HepG2 (cell line): Measurements from ENCODE around the gene STK40. TPM values are rescaled to one million over a fixed set of nuclear protein-coding genes. Genes with fewer than 3 reads are reported as not detected.

ENCODE experiments used
- FOSL2 ChIP-seq: sonication (generic); formaldehyde crosslinking; IDR thresholded peaks from 2 replicates; pipeline ENCODE4 v1.4.0; 2020; ENCODE audit warnings: missing genetic modification reagents
- FOXJ3 ChIP-seq: sonication (generic); formaldehyde crosslinking; IDR thresholded peaks from 2 replicates; pipeline ENCODE4 v1.4.0; 2020; ENCODE audit warnings: missing genetic modification reagents, mild to moderate bottlenecking, borderline replicate concordance
- HOXA3 ChIP-seq: sonication (generic); formaldehyde crosslinking; IDR thresholded peaks from 2 replicates; pipeline ENCODE4 v1.5.0; 2020; ENCODE audit warnings: missing genetic modification reagents
- MAZ ChIP-seq, 2 experiments: sonication (generic) in 1 of 2; formaldehyde crosslinking in 1 of 2; IDR thresholded peaks; 2 replicates each; pipeline versions ENCODE4 v1.5.0 to v1.6.1; 2012 to 2020; ENCODE audit warnings: low read depth in 2 of 2, mild to moderate bottlenecking in 2 of 2, borderline replicate concordance in 1 of 2, improper control_type of control experiment in 1 of 2, low read length in 1 of 2, missing genetic modification reagents in 1 of 2, moderate library complexity in 1 of 2
- MTF2 ChIP-seq: sonication (generic); formaldehyde crosslinking; IDR thresholded peaks from 2 replicates; pipeline ENCODE4 v1.5.0; 2020; ENCODE audit warnings: missing genetic modification reagents, borderline replicate concordance
- NFYB ChIP-seq: sonication (generic); formaldehyde crosslinking; IDR thresholded peaks from 2 replicates; pipeline ENCODE4 v1.4.0; 2020; ENCODE audit warnings: missing genetic modification reagents
- NFYC ChIP-seq: IDR thresholded peaks from 2 replicates; pipeline ENCODE4 v1.6.1; 2016; ENCODE audit warnings: missing genetic modification reagents, missing compliant biosample characterization
- SMAD1 ChIP-seq: sonication (generic); formaldehyde crosslinking; IDR thresholded peaks from 2 replicates; pipeline ENCODE4 v1.4.0; 2020; ENCODE audit warnings: missing genetic modification reagents, low read depth, mild to moderate bottlenecking, borderline replicate concordance
- SMC3 ChIP-seq: IDR thresholded peaks from 2 replicates; pipeline ENCODE4 v1.6.1; 2011; ENCODE audit warnings: low read length, improper control_type of control experiment
- STAT5B ChIP-seq: sonication (generic); formaldehyde crosslinking; IDR thresholded peaks from 2 replicates; pipeline ENCODE4 v1.4.0; 2020; ENCODE audit warnings: missing genetic modification reagents
- ZFP82 ChIP-seq: sonication (generic); formaldehyde crosslinking; IDR thresholded peaks from 2 replicates; pipeline ENCODE4 v1.5.1; 2020; ENCODE audit warnings: mild to moderate bottlenecking, missing genetic modification reagents, borderline replicate concordance
- ZNF292 ChIP-seq: sonication (generic); formaldehyde crosslinking; IDR thresholded peaks from 2 replicates; pipeline ENCODE4 v1.8.1; 2022; ENCODE audit warnings: mild to moderate bottlenecking, low read depth, missing genetic modification reagents, borderline replicate concordance
- ZNF567 ChIP-seq: sonication (generic); formaldehyde crosslinking; IDR thresholded peaks from 2 replicates; pipeline ENCODE4 v1.8.1; 2023; ENCODE audit warnings: mild to moderate bottlenecking, missing genetic modification reagents, borderline replicate concordance
- ZNF816 ChIP-seq: sonication (generic); formaldehyde crosslinking; IDR thresholded peaks from 2 replicates; pipeline ENCODE4 v1.8.0; 2022; ENCODE audit warnings: missing genetic modification reagents, mild to moderate bottlenecking, borderline replicate concordance
- polyA plus RNA-seq, 8 experiments: library from polyadenylated mRNA; depleted of rRNA in 3 of 8; stranded (reverse) in 7 of 8; unstranded in 1 of 8; fragments of >200 nt; fragmentation: Illumina TruSeq in 4 of 8; extraction: Trizol in 4 of 8; gene quantifications; 2 replicates each; pipeline versions ENCODE4 v1.2.1 to v1.2.3, GENCODE V29; 2011 to 2016; ENCODE audit warnings: low read depth in 4 of 8, missing spikeins in 1 of 8, mixed read lengths in 1 of 8; ENCODE audit not compliant: insufficient read depth in 1 of 8
- total RNA-seq, 5 experiments: library from RNA; depleted of rRNA; stranded (reverse); fragments of >200 nt; fragmentation: Illumina TruSeq; extraction: Trizol; gene quantifications; 2 replicates each; pipeline ENCODE4 v1.2.3, GENCODE V29; 2016; ENCODE audit warnings: low read depth in 1 of 5
- TF ChIP-seq, protein P1 (sequence below): sonication (generic); formaldehyde crosslinking; IDR thresholded peaks from 2 replicates; pipeline ENCODE4 v1.4.0; 2020; ENCODE audit warnings: missing genetic modification reagents, borderline replicate concordance
- TF ChIP-seq, protein P2 (sequence below): sonication (generic); formaldehyde crosslinking; IDR thresholded peaks from 2 replicates; pipeline ENCODE4 v1.8.1; 2022; ENCODE audit warnings: low read depth, mild to moderate bottlenecking, missing genetic modification reagents
- TF ChIP-seq, protein P3 (sequence below): sonication (generic); formaldehyde crosslinking; IDR thresholded peaks from 2 replicates; pipeline ENCODE4 v1.4.0; 2020; ENCODE audit warnings: low read depth, mild to moderate bottlenecking, missing genetic modification reagents
- TF ChIP-seq, protein P4 (sequence below): sonication (generic); formaldehyde crosslinking; IDR thresholded peaks from 2 replicates; pipeline ENCODE4 v1.5.0; 2020; ENCODE audit warnings: missing genetic modification reagents, mild to moderate bottlenecking, borderline replicate concordance
- TF ChIP-seq, protein P5 (sequence below): IDR thresholded peaks from 2 replicates; pipeline ENCODE4 v1.6.1; 2016; ENCODE audit warnings: missing compliant biosample characterization, missing genetic modification reagents, borderline replicate concordance

Gene STK40
- total and polyA plus RNA-seq, 2 of the 13 experiments (the other 11 are each of a cell fraction or from before 2014, with no cell fraction given): 33.8 to 35.1 TPM

DNA sequence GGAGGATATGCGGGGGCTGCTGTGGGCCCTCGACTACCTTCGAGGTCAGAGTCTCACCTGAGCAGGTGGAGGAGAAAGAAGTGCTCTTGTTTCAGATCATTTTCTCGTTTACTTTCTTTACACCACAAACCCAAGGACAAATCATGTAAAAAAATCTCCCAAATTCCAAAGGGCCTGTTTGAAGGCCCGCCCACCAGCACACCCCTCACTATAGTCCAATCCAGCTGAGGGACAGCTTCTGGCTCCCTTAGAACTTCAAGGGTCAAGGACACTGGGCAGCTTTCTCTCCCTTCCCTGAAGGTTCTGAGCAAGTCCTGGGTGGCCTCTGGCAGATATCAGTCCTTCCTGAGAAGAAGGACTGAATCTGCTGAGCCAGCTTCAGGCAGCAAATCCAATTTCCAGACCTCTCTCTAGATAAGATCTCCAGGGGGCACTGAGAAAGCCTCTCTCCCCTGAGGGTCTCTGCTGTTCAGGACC lies 5.5 kb downstream of the STK40 start (continued):
- TF ChIP-seq, protein P1, sequence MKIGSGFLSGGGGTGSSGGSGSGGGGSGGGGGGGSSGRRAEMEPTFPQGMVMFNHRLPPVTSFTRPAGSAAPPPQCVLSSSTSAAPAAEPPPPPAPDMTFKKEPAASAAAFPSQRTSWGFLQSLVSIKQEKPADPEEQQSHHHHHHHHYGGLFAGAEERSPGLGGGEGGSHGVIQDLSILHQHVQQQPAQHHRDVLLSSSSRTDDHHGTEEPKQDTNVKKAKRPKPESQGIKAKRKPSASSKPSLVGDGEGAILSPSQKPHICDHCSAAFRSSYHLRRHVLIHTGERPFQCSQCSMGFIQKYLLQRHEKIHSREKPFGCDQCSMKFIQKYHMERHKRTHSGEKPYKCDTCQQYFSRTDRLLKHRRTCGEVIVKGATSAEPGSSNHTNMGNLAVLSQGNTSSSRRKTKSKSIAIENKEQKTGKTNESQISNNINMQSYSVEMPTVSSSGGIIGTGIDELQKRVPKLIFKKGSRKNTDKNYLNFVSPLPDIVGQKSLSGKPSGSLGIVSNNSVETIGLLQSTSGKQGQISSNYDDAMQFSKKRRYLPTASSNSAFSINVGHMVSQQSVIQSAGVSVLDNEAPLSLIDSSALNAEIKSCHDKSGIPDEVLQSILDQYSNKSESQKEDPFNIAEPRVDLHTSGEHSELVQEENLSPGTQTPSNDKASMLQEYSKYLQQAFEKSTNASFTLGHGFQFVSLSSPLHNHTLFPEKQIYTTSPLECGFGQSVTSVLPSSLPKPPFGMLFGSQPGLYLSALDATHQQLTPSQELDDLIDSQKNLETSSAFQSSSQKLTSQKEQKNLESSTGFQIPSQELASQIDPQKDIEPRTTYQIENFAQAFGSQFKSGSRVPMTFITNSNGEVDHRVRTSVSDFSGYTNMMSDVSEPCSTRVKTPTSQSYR: no peak
- no peak for TF ChIP-seq ZNF292 (CRISPR knock-in tag)
- TF ChIP-seq, protein P2, sequence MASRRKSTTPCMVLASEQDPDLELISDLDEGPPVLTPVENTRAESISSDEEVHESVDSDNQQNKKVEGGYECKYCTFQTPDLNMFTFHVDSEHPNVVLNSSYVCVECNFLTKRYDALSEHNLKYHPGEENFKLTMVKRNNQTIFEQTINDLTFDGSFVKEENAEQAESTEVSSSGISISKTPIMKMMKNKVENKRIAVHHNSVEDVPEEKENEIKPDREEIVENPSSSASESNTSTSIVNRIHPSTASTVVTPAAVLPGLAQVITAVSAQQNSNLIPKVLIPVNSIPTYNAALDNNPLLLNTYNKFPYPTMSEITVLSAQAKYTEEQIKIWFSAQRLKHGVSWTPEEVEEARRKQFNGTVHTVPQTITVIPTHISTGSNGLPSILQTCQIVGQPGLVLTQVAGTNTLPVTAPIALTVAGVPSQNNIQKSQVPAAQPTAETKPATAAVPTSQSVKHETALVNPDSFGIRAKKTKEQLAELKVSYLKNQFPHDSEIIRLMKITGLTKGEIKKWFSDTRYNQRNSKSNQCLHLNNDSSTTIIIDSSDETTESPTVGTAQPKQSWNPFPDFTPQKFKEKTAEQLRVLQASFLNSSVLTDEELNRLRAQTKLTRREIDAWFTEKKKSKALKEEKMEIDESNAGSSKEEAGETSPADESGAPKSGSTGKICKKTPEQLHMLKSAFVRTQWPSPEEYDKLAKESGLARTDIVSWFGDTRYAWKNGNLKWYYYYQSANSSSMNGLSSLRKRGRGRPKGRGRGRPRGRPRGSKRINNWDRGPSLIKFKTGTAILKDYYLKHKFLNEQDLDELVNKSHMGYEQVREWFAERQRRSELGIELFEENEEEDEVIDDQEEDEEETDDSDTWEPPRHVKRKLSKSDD (CRISPR knock-in tag): 0 out of 2 replicates have a peak, but pooled peaks have one; percentile 35
- TF ChIP-seq STAT5B (CRISPR knock-in tag): no peak
- TF ChIP-seq MTF2 (CRISPR knock-in tag): no peak
- peak; percentile 58 for TF ChIP-seq HOXA3 (CRISPR knock-in tag)
- no peak for TF ChIP-seq MAZ (IDR thresholded peaks at IDR 0.05; ENCODE audit: borderline replicate concordance, low read depth, low read length)
- no peak for TF ChIP-seq MAZ (CRISPR knock-in tag; IDR thresholded peaks at IDR 0.05; ENCODE audit: low read depth)
- TF ChIP-seq FOXJ3 (CRISPR knock-in tag): peak; percentile 30; the same call in 1 of the 2 replicates
- TF ChIP-seq SMAD1 (CRISPR knock-in tag): no peak
- TF ChIP-seq NFYC: peak; percentile 30; the same call in 1 of the 2 replicates
- no peak for TF ChIP-seq ZFP82 (CRISPR knock-in tag)
- no peak for TF ChIP-seq SMC3
- TF ChIP-seq, protein P3, sequence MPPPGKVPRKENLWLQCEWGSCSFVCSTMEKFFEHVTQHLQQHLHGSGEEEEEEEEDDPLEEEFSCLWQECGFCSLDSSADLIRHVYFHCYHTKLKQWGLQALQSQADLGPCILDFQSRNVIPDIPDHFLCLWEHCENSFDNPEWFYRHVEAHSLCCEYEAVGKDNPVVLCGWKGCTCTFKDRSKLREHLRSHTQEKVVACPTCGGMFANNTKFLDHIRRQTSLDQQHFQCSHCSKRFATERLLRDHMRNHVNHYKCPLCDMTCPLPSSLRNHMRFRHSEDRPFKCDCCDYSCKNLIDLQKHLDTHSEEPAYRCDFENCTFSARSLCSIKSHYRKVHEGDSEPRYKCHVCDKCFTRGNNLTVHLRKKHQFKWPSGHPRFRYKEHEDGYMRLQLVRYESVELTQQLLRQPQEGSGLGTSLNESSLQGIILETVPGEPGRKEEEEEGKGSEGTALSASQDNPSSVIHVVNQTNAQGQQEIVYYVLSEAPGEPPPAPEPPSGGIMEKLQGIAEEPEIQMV (CRISPR knock-in tag): no peak
- TF ChIP-seq ZNF816 (CRISPR knock-in tag): no peak
- TF ChIP-seq ZNF567 (CRISPR knock-in tag): no peak
- TF ChIP-seq, protein P4, sequence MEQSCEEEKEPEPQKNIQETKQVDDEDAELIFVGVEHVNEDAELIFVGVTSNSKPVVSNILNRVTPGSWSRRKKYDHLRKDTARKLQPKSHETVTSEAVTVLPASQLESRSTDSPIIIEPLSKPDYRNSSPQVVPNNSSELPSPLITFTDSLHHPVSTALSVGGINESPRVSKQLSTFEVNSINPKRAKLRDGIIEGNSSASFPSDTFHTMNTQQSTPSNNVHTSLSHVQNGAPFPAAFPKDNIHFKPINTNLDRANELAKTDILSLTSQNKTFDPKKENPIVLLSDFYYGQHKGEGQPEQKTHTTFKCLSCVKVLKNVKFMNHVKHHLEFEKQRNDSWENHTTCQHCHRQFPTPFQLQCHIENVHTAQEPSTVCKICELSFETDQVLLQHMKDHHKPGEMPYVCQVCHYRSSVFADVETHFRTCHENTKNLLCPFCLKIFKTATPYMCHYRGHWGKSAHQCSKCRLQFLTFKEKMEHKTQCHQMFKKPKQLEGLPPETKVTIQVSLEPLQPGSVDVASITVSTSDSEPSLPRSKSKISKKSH (CRISPR knock-in tag): no peak
- TF ChIP-seq, protein P5, sequence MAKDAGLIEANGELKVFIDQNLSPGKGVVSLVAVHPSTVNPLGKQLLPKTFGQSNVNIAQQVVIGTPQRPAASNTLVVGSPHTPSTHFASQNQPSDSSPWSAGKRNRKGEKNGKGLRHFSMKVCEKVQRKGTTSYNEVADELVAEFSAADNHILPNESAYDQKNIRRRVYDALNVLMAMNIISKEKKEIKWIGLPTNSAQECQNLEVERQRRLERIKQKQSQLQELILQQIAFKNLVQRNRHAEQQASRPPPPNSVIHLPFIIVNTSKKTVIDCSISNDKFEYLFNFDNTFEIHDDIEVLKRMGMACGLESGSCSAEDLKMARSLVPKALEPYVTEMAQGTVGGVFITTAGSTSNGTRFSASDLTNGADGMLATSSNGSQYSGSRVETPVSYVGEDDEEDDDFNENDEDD: no peak
- peak; percentile 61 for TF ChIP-seq NFYB
- TF ChIP-seq FOSL2 (CRISPR knock-in tag): no peak
